Upper lobe of right lung (tissue), 1 donor: Measurements from ENCODE around the gene ABI1. TPM values are rescaled to one million over a fixed set of nuclear protein-coding genes. Genes with fewer than 3 reads are reported as not detected.

Source experiments
- ATAC-seq: fragments of 200-7000 bp; cut with Tn5 transposase; one replicate; pipeline ENCODE4 v1.9.1; 2020; ENCODE audit warnings: mild to moderate bottlenecking, moderate library complexity
- DNase-seq: peaks from one replicate; pipeline ENCODE4 v3.0.0-alpha.2; 2020
- H3K27ac ChIP-seq: fragments of 200-600 bp; one replicate; pipeline ENCODE4 v1.8.0; 2022
- H3K27me3 ChIP-seq: fragments of 200-600 bp; one replicate; pipeline ENCODE4 v1.8.0; 2022; ENCODE audit warnings: mild to moderate bottlenecking
- H3K36me3 ChIP-seq: fragments of 200-600 bp; one replicate; pipeline ENCODE4 v1.8.0; 2022
- H3K4me1 ChIP-seq: fragments of 200-600 bp; one replicate; pipeline ENCODE4 v1.8.0; 2022
- H3K4me3 ChIP-seq: fragments of 200-600 bp; one replicate; pipeline ENCODE4 v1.8.0; 2022; ENCODE audit warnings: mild to moderate bottlenecking
- H3K9me3 ChIP-seq: fragments of 200-600 bp; one replicate; pipeline ENCODE4 v1.8.0; 2022
- CTCF ChIP-seq: fragments of 200-600 bp; IDR thresholded peaks from one replicate; pipeline ENCODE4 v1.8.0; 2022; ENCODE audit warnings: antibody characterized with exemption
- intact Hi-C: fragments of 100-400 bp; cut with DNase I; formaldehyde crosslinking; loops from one replicate; pipeline ENCODE4 v1.11.0; 2022
- total RNA-seq: library from RNA; stranded (reverse); fragmentation: NEBNext Ultra II Directional; extraction: Animal tissue kit (Norgen Biotek cat#: 25700); gene quantifications from one replicate; pipeline ENCODE4 v1.2.1, GENCODE V29; 2021
- donor health status: DM: no; HTN: yes; CAD: no; lungs with severe emphysema.

Gene ABI1
- total RNA-seq, 1 donor from 2014 or later, result 52.4 TPM

DNA sequence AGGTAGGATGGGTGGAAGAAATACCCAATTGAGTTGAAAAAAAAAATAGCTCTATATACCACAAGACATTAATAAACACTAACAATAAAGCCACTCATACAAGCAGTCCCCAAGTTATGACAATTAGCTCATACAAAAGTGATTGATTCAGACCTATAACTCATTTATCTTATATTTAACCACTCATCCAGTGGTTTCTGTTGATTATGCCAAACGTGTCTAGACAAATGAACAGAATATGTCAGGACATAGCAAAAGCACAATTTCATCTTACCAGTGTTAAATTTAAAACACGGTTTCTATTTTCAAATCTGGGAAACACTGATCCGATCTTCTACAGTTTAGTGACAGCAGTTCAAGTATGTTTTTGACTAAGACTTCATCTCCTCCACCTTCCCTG, 17.0 kb downstream of the ABI1 start:
- no peaks in the 10 kb centered on the region for H3K4me1 ChIP-seq
- no peak overlapping the region for H3K4me3 ChIP-seq

DNA sequence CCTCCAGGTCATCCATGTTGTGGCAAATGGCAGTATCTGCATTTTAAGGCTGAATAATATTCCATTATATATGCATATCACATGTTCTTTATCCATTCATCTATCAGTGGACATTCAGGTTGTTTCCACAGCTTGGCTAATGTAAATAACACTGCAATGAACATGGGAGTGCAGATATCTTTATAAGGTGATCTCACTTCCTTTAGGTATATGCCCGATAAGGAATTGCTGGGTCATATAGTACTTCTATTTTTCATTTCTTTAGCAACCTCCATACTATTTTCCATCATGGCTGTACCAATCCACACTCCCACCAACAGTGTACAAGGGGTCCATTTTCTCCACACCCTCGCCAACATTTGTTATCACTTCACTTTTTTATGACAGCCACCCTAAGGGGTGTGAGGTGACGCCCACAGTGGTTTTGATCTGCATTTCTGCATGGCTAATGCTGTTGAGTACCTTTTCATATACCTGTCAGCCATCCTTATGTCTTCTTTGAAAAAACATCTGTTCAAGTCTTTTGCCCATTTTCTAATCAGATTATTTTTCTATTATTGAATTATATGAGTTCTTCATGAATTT, 18.9 kb downstream of the ABI1 start:
- Histone ChIP-seq H3K27ac (no peak overlapping the region), H3K27me3 (no peaks in the 10 kb centered on the region), H3K36me3 (no peaks in the 10 kb centered on the region), H3K9me3 (no peaks in the 10 kb centered on the region), H3K4me1 (no peaks in the 10 kb centered on the region), H3K4me3 (no peak overlapping the region)
- intact Hi-C loops, result no loop called here
- no peak for TF ChIP-seq CTCF
- no peak for DNase-seq
- ATAC-seq, result no peak

More for the DNA sequence above, 17.0 kb downstream of the ABI1 start:
- TF ChIP-seq CTCF, result no peak
- Histone ChIP-seq H3K27me3 (no peaks in the 10 kb centered on the region), H3K27ac (no peak overlapping the region), H3K36me3 (no peaks in the 10 kb centered on the region), H3K9me3 (no peaks in the 10 kb centered on the region)
- DNase-seq, result no peak
- no peak for ATAC-seq
- intact Hi-C loops, result no loop called here

GRCh38 chr10:26840938-26841732, 19.6 kb downstream of the ABI1 start:
- Histone ChIP-seq H3K27ac (no peak overlapping the region), H3K27me3 (no peaks in the 10 kb centered on the region), H3K9me3 (no peaks in the 10 kb centered on the region), H3K4me3 (no peak overlapping the region), H3K36me3 (no peaks in the 10 kb centered on the region), H3K4me1 (no peaks in the 10 kb centered on the region)
- intact Hi-C loops, result no loop called here
- ATAC-seq (no peak), DNase-seq (no peak)
- TF ChIP-seq CTCF, result no peak

DNA sequence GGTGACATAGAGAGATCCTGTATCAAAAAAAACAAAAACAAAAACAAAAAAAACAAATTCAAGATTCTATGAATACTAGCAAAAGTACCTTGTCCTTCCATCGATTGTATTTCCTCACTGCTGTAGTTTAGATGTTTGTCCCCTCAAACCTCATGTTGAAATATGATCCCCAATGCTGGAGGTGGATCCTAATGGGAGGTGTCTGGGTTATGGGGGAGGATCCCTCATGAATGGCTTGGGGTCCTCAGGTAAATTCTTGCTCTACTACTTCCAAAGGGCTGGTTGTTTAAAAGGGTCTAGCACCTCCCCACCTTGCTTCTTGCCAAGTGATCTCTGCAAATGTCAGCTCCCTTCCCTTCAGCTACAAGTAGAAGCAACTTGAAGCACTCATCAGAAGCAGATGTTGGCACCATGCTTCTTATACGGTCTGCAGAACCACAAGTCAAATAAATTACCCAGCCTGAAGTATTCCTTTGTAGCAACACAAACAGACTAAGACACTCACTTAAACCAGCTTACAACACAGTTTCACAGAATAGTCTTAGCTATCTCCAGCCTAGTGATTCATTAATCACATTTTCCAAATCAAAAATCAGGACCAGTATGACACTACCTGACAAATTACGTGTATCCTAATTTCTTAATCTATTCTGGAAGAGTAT, 20.7 kb downstream of the ABI1 start:
- H3K27me3 ChIP-seq, result no peaks in the 10 kb centered on the region
- H3K9me3 ChIP-seq, result no peaks in the 10 kb centered on the region
- ATAC-seq (no peak), DNase-seq (no peak)
- intact Hi-C loops, result no loop called here
- H3K36me3 ChIP-seq, result no peaks in the 10 kb centered on the region
- H3K27ac ChIP-seq, result no peak overlapping the region
- no peaks in the 10 kb centered on the region for H3K4me1 ChIP-seq
- no peak overlapping the region for H3K4me3 ChIP-seq
- no peak for TF ChIP-seq CTCF

DNA sequence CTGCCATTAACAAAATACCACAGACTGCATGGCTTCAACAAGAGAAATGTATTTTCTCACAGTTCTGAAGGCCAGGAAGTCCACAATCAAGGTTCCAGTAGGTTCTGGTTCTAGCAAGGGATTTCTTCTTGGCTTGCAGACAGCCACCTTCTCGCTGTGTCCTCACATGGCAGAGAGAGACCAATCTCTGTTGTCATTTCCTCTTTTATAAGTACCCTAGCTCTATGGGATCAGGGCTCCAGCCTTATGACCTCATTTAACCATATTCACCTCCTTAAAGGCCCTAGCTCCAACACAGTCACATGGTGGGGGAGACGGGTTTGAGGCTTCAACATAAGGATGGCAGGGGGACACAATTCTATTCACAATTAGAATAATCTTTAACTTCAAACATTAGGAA, 23.6 kb downstream of the ABI1 start:
- Histone ChIP-seq H3K9me3 (no peaks in the 10 kb centered on the region), H3K4me3 (no peak overlapping the region), H3K4me1 (no peaks in the 10 kb centered on the region), H3K27me3 (no peaks in the 10 kb centered on the region), H3K36me3 (no peaks in the 10 kb centered on the region), H3K27ac (no peak overlapping the region)
- no peak for TF ChIP-seq CTCF
- ATAC-seq (peak; percentile 65), DNase-seq (no peak)
- intact Hi-C loops, result no loop called here
